B cell (primary cell): ENCODE measurements around the gene PI4KB. TPM values are rescaled to one million over a fixed set of nuclear protein-coding genes. Genes with fewer than 3 reads are reported as not detected.

Experiments used
- ATAC-seq: fragments of 200-7000 bp; cut with Tn5 transposase; one replicate; pipeline ENCODE4 v1.10.0; 2021; ENCODE audit warnings: low read depth, mild to moderate bottlenecking, moderate number of reproducible peaks, moderate library complexity
- CTCF ChIA-PET: fragments of 350-600 bp; sonication (Branson Sonifier 250); formaldehyde crosslinking; loops from one replicate; lab custom pipeline; 2021; ENCODE audit warnings: antibody characterized with exemption, inconsistent platforms; lab: Charles Lee
- POLR2A ChIA-PET: fragments of 350-600 bp; sonication (Branson Sonifier 250); formaldehyde crosslinking; loops from one replicate; lab custom pipeline; 2021; ENCODE audit warnings: antibody characterized with exemption; lab: Charles Lee
- DNase-seq: peaks from one replicate; pipeline ENCODE4 v3.0.0; 2013
- H2AFZ ChIP-seq: 2 replicates; pipeline ENCODE4 v1.6.1; 2012; ENCODE audit warnings: mild to moderate bottlenecking, low read depth, low read length; ENCODE audit not compliant: insufficient read depth, poor library complexity, severe bottlenecking
- H3K27ac ChIP-seq, 2 donors: 1 replicate in 1 of 2; 2 replicates in 1 of 2; pipeline ENCODE4 v1.5.1; 2012 to 2013; ENCODE audit warnings: low read length in 2 of 2, mild to moderate bottlenecking in 2 of 2, moderate library complexity in 1 of 2
- H3K27me3 ChIP-seq, 4 experiments: fragments of 200-600 bp in 1 of 4; sonication (generic) in 1 of 4; replicated peaks in 1 of 4; 1 replicate in 2 of 4; 2 replicates in 2 of 4; pipeline versions ENCODE4 v1.6.1 to v1.7.0; 2013 to 2016; ENCODE audit warnings: low read length in 3 of 4, mild to moderate bottlenecking in 2 of 4, mixed read lengths in 1 of 4, moderate library complexity in 1 of 4; ENCODE audit not compliant: insufficient read depth in 4 of 4, control insufficient read depth in 3 of 4; ENCODE audit errors: control extremely low read depth in 1 of 4
- H3K36me3 ChIP-seq, 2 experiments: replicated peaks in 1 of 2; 1 replicate in 1 of 2; 2 replicates in 1 of 2; pipeline versions ENCODE4 v1.6.1 to v1.7.1; 2013; ENCODE audit warnings: low read length in 1 of 2; ENCODE audit not compliant: insufficient read depth in 2 of 2, control insufficient read depth in 1 of 2; ENCODE audit errors: control extremely low read depth in 1 of 2, extremely low read depth in 1 of 2
- H3K4me1 ChIP-seq, 2 donors: fragments of 200-600 bp in 1 of 2; sonication (generic) in 1 of 2; 1 replicate in 1 of 2; 2 replicates in 1 of 2; pipeline versions ENCODE4 v1.5.1 to v1.6.1; 2013 to 2017; ENCODE audit warnings: low read length in 2 of 2; ENCODE audit not compliant: control insufficient read depth in 2 of 2, insufficient read depth in 2 of 2
- H3K4me2 ChIP-seq: replicated peaks from 2 replicates; pipeline ENCODE3; 2012; ENCODE audit warnings: mild to moderate bottlenecking, low read depth, low read length; ENCODE audit not compliant: poor library complexity, severe bottlenecking
- H3K4me3 ChIP-seq, 5 experiments: fragments of 200-600 bp in 1 of 5; sonication (generic) in 1 of 5; 1 replicate in 3 of 5; 2 replicates in 2 of 5; pipeline versions ENCODE4 v1.5.1 to v1.7.0; 2011 to 2016; ENCODE audit warnings: low read length in 4 of 5, mild to moderate bottlenecking in 4 of 5, low read depth in 2 of 5, control low read depth in 1 of 5, moderate library complexity in 1 of 5; ENCODE audit not compliant: insufficient read depth in 1 of 5; ENCODE audit errors: control extremely low read depth in 1 of 5, extremely low read depth in 1 of 5
- H3K79me2 ChIP-seq: fragments of 200-600 bp; sonication (generic); one replicate; pipeline ENCODE4 v1.6.0; 2016; ENCODE audit warnings: low read length; ENCODE audit not compliant: control insufficient read depth, insufficient read depth
- H3K9ac ChIP-seq: fragments of 200-600 bp; sonication (generic); 2 replicates; pipeline ENCODE4 v1.6.1; 2017; ENCODE audit warnings: mild to moderate bottlenecking, low read length, moderate library complexity
- H3K9me3 ChIP-seq, 3 donors: one replicate each; pipeline versions ENCODE4 v1.6.1 to v1.7.1; 2013; ENCODE audit warnings: low read length in 2 of 3; ENCODE audit not compliant: control insufficient read depth in 2 of 3, insufficient read depth in 1 of 3; ENCODE audit errors: control extremely low read depth in 1 of 3
- H4K20me1 ChIP-seq: 2 replicates; pipeline ENCODE4 v1.6.0; 2012; ENCODE audit warnings: mild to moderate bottlenecking, low read length; ENCODE audit not compliant: insufficient read depth, control insufficient read depth, poor library complexity, severe bottlenecking
- H3K27ac Mint-ChIP-seq: one replicate; pipeline ENCODE4 v1.8.0; 2021; ENCODE audit warnings: mixed read lengths
- H3K27me3 Mint-ChIP-seq: one replicate; pipeline ENCODE4 v1.8.0; 2021; ENCODE audit warnings: mixed read lengths
- H3K4me1 Mint-ChIP-seq: one replicate; pipeline ENCODE4 v1.8.0; 2021; ENCODE audit warnings: mixed read lengths
- H3K4me3 Mint-ChIP-seq: one replicate; pipeline ENCODE4 v1.8.0; 2021; ENCODE audit warnings: mixed read lengths
- H3K9me3 Mint-ChIP-seq: one replicate; pipeline ENCODE4 v1.8.0; 2022; ENCODE audit warnings: mixed read lengths; ENCODE audit not compliant: insufficient read depth
- CTCF ChIP-seq: fragments of 200-600 bp; IDR thresholded peaks from one replicate; pipeline ENCODE4 v1.8.0; 2022; ENCODE audit warnings: antibody characterized with exemption, mild to moderate bottlenecking
- EZH2 ChIP-seq: IDR thresholded peaks from 2 replicates; pipeline ENCODE4 v1.6.1; 2012; ENCODE audit warnings: borderline replicate concordance, low read depth, mild to moderate bottlenecking, moderate library complexity, low read length; ENCODE audit not compliant: insufficient read depth, poor library complexity, severe bottlenecking
- WGBS: methylation state at CpG from one replicate; pipeline ENCODE4 v1.1.5; 2013; ENCODE audit warnings: missing lambda C conversion rate; ENCODE audit not compliant: insufficient coverage; 5-methylcytosine and 5-hydroxymethylcytosine counted together
- intact Hi-C: fragments of 100-400 bp; cut with micrococcal nuclease; formaldehyde crosslinking; loops from one replicate; pipeline ENCODE4 v1.10.0; 2022
- polyA plus RNA-seq: library from polyadenylated mRNA; depleted of rRNA; stranded (reverse); fragments of >200 nt; gene quantifications from 2 replicates; pipeline ENCODE4 v1.2.3, GENCODE V29; 2012
- total RNA-seq, 2 donors: library from RNA; stranded (reverse); fragments of 120-200 nt in 1 of 2; gene quantifications; 1 replicate in 1 of 2; 2 replicates in 1 of 2; pipeline versions ENCODE4 v1.2.3 to v1.2.4, GENCODE V29; 2013 to 2022

The PI4KB gene
- total and polyA plus RNA-seq, 2 donors (not counting 1 experiment from before 2014, with no cell fraction given) = 110 to 138 TPM

- ChIA-PET POLR2A (no interaction called here), CTCF (interaction anchor here (0.6 to 1.8 kb wide), 2 partner anchors 15 to 52 kb away, joined by 4 to 7 read pairs; no protein-coding TSS in a partner anchor)
- no peak overlapping the region for H3K27ac ChIP-seq
- no peak for ATAC-seq
- no peak overlapping the region for H3K4me3 ChIP-seq
- no peak overlapping the region for H3K9ac ChIP-seq
- TF ChIP-seq EZH2 (no peak), CTCF (no peak)
- no peak overlapping the region for H2AFZ ChIP-seq
- no peak overlapping the region for H3K27ac Mint-ChIP-seq
- WGBS = 98% methylated on average over 22 of the region's 22 CpGs
- H3K4me2 ChIP-seq = no peak overlapping the region
- H3K79me2 ChIP-seq = peaks cover 64% of the 10 kb centered on the region
- H3K4me1 ChIP-seq = peaks cover 11 to 19% of the 10 kb centered on the region in 2 donors
- peaks cover 1 to 71% of the 10 kb centered on the region in 2 experiments for H3K36me3 ChIP-seq
- no peaks in the 10 kb centered on the region for H3K9me3 ChIP-seq
- H3K4me3 Mint-ChIP-seq = no peak overlapping the region
- H4K20me1 ChIP-seq = peaks cover 70% of the 10 kb centered on the region
- no peak for DNase-seq
- intact Hi-C loops = no loop called here
- H3K27me3 Mint-ChIP-seq = no peaks in the 10 kb centered on the region
- H3K9me3 Mint-ChIP-seq = no peaks in the 10 kb centered on the region
- H3K27me3 ChIP-seq = no peaks in the 10 kb centered on the region
- H3K4me1 Mint-ChIP-seq = peaks cover 35% of the 10 kb centered on the region
Measured at GRCh38 chr1:151287767-151288500, 39.3 kb downstream of the PI4KB start.

GRCh38 chr1:151287341-151287699 lies 39.9 kb downstream of the PI4KB start:
- H3K36me3 ChIP-seq = peaks cover 1 to 65% of the 10 kb centered on the region in 2 experiments
- H3K27ac Mint-ChIP-seq = no peak overlapping the region
- TF ChIP-seq EZH2 (no peak), CTCF (no peak)

More at GRCh38 chr1:151287341-151287699, 39.9 kb downstream of the PI4KB start:
- H2AFZ ChIP-seq = no peak overlapping the region
- H3K4me2 ChIP-seq = no peak overlapping the region
- H3K9me3 ChIP-seq = no peaks in the 10 kb centered on the region
- no peak overlapping the region for H3K4me3 ChIP-seq
- no peak overlapping the region for H3K9ac ChIP-seq
- ChIA-PET POLR2A (no interaction called here), CTCF (interaction anchor here (1.8 kb wide), 1 partner anchor 53 kb away, joined by 7 read pairs; no protein-coding TSS in a partner anchor)
- intact Hi-C loops = no loop called here
- peaks cover 11 to 16% of the 10 kb centered on the region in 2 donors for H3K4me1 ChIP-seq
- Mint-ChIP-seq H3K4me1 (peaks cover 32% of the 10 kb centered on the region), H3K4me3 (no peak overlapping the region), H3K27me3 (no peaks in the 10 kb centered on the region), H3K9me3 (no peaks in the 10 kb centered on the region)
- H3K27ac ChIP-seq = no peak overlapping the region
- 98% methylated on average over 3 of the region's 7 CpGs for WGBS
- H4K20me1 ChIP-seq = peaks cover 69% of the 10 kb centered on the region
- ATAC-seq = no peak
- H3K79me2 ChIP-seq = peaks cover 70% of the 10 kb centered on the region
- H3K27me3 ChIP-seq = no peaks in the 10 kb centered on the region
- DNase-seq = no peak
